H1 (cell line): ENCODE data around the gene ZIC5. TPM values are rescaled to one million over a fixed set of nuclear protein-coding genes. Genes with fewer than 3 reads are reported as not detected.

ENCODE experiments used
- CEBPB ChIP-seq: IDR thresholded peaks from 2 replicates; pipeline ENCODE4 v1.6.1; 2012; ENCODE audit warnings: low read depth, low read length
- CHD2 ChIP-seq: IDR thresholded peaks from 2 replicates; pipeline ENCODE4 v1.6.1; 2012; ENCODE audit warnings: low read length, improper control_type of control experiment
- CREB1 ChIP-seq: IDR thresholded peaks from 2 replicates; pipeline ENCODE4 v1.6.1; 2012; ENCODE audit warnings: inconsistent platforms
- HDAC6 ChIP-seq: IDR thresholded peaks from one replicate; pipeline ENCODE4 v1.7.1; 2012; ENCODE audit warnings: low read depth, mild to moderate bottlenecking, inconsistent platforms, low read length, moderate library complexity
- JUND ChIP-seq: IDR thresholded peaks from 2 replicates; pipeline ENCODE4 v1.6.1; 2011; ENCODE audit warnings: mild to moderate bottlenecking, improper control_type of control experiment, low read length
- KDM5A ChIP-seq: fragments of 200-600 bp; IDR thresholded peaks from 2 replicates; pipeline ENCODE4 v1.7.1; 2012; ENCODE audit warnings: mild to moderate bottlenecking, low read length, inconsistent platforms, mixed read lengths
- MAX ChIP-seq: IDR thresholded peaks from 2 replicates; pipeline ENCODE4 v1.6.1; 2012; ENCODE audit warnings: inconsistent platforms
- POLR2AphosphoS5 ChIP-seq: IDR thresholded peaks from 2 replicates; pipeline ENCODE4 v1.6.1; 2011; ENCODE audit warnings: low read depth, low read length
- SP1 ChIP-seq: IDR thresholded peaks from 2 replicates; pipeline ENCODE4 v1.6.1; 2011; ENCODE audit warnings: low read depth, low read length
- polyA plus RNA-seq, 7 experiments: library from polyadenylated mRNA; depleted of rRNA in 3 of 7; stranded (reverse) in 5 of 7; unstranded in 2 of 7; fragments of >200 nt in 5 of 7; fragments of 200-250 nt in 2 of 7; gene quantifications; 1 replicate in 5 of 7; 2 replicates in 1 of 7; 4 replicates in 1 of 7; pipeline versions ENCODE4 v1.2.1 to v1.2.3, GENCODE V29; 2011 to 2013; ENCODE audit warnings: missing spikeins in 2 of 7, mixed read lengths in 2 of 7
- total RNA-seq: library from RNA; stranded (reverse); fragmentation: NEBNext Ultra II Directional; extraction: Animal tissue kit (Norgen Biotek cat#: 25700); gene quantifications from 2 replicates; pipeline ENCODE4 v1.2.1, GENCODE V29; 2021
- TF ChIP-seq, protein P1 (sequence below): fragments of 300-600 bp; sonication (generic); IDR thresholded peaks from 2 replicates; pipeline ENCODE4 v1.7.1; 2012; ENCODE audit warnings: low read length, moderate library complexity, mild to moderate bottlenecking, inconsistent platforms; ENCODE audit not compliant: insufficient replicate concordance
- TF ChIP-seq, protein P2 (sequence below): IDR thresholded peaks from 2 replicates; pipeline ENCODE4 v1.6.1; 2012; ENCODE audit warnings: inconsistent platforms

ZIC5 gene
- total and polyA plus RNA-seq, 2 of the 8 experiments (the other 6 are each of a cell fraction or from before 2014, with no cell fraction given), result 14.2 to 52.7 TPM

- TF ChIP-seq, protein P1, sequence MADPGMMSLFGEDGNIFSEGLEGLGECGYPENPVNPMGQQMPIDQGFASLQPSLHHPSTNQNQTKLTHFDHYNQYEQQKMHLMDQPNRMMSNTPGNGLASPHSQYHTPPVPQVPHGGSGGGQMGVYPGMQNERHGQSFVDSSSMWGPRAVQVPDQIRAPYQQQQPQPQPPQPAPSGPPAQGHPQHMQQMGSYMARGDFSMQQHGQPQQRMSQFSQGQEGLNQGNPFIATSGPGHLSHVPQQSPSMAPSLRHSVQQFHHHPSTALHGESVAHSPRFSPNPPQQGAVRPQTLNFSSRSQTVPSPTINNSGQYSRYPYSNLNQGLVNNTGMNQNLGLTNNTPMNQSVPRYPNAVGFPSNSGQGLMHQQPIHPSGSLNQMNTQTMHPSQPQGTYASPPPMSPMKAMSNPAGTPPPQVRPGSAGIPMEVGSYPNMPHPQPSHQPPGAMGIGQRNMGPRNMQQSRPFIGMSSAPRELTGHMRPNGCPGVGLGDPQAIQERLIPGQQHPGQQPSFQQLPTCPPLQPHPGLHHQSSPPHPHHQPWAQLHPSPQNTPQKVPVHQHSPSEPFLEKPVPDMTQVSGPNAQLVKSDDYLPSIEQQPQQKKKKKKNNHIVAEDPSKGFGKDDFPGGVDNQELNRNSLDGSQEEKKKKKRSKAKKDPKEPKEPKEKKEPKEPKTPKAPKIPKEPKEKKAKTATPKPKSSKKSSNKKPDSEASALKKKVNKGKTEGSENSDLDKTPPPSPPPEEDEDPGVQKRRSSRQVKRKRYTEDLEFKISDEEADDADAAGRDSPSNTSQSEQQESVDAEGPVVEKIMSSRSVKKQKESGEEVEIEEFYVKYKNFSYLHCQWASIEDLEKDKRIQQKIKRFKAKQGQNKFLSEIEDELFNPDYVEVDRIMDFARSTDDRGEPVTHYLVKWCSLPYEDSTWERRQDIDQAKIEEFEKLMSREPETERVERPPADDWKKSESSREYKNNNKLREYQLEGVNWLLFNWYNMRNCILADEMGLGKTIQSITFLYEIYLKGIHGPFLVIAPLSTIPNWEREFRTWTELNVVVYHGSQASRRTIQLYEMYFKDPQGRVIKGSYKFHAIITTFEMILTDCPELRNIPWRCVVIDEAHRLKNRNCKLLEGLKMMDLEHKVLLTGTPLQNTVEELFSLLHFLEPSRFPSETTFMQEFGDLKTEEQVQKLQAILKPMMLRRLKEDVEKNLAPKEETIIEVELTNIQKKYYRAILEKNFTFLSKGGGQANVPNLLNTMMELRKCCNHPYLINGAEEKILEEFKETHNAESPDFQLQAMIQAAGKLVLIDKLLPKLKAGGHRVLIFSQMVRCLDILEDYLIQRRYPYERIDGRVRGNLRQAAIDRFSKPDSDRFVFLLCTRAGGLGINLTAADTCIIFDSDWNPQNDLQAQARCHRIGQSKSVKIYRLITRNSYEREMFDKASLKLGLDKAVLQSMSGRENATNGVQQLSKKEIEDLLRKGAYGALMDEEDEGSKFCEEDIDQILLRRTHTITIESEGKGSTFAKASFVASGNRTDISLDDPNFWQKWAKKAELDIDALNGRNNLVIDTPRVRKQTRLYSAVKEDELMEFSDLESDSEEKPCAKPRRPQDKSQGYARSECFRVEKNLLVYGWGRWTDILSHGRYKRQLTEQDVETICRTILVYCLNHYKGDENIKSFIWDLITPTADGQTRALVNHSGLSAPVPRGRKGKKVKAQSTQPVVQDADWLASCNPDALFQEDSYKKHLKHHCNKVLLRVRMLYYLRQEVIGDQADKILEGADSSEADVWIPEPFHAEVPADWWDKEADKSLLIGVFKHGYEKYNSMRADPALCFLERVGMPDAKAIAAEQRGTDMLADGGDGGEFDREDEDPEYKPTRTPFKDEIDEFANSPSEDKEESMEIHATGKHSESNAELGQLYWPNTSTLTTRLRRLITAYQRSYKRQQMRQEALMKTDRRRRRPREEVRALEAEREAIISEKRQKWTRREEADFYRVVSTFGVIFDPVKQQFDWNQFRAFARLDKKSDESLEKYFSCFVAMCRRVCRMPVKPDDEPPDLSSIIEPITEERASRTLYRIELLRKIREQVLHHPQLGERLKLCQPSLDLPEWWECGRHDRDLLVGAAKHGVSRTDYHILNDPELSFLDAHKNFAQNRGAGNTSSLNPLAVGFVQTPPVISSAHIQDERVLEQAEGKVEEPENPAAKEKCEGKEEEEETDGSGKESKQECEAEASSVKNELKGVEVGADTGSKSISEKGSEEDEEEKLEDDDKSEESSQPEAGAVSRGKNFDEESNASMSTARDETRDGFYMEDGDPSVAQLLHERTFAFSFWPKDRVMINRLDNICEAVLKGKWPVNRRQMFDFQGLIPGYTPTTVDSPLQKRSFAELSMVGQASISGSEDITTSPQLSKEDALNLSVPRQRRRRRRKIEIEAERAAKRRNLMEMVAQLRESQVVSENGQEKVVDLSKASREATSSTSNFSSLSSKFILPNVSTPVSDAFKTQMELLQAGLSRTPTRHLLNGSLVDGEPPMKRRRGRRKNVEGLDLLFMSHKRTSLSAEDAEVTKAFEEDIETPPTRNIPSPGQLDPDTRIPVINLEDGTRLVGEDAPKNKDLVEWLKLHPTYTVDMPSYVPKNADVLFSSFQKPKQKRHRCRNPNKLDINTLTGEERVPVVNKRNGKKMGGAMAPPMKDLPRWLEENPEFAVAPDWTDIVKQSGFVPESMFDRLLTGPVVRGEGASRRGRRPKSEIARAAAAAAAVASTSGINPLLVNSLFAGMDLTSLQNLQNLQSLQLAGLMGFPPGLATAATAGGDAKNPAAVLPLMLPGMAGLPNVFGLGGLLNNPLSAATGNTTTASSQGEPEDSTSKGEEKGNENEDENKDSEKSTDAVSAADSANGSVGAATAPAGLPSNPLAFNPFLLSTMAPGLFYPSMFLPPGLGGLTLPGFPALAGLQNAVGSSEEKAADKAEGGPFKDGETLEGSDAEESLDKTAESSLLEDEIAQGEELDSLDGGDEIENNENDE, result no peak
- TF ChIP-seq, protein P2, sequence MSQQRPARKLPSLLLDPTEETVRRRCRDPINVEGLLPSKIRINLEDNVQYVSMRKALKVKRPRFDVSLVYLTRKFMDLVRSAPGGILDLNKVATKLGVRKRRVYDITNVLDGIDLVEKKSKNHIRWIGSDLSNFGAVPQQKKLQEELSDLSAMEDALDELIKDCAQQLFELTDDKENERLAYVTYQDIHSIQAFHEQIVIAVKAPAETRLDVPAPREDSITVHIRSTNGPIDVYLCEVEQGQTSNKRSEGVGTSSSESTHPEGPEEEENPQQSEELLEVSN, result no peak
- TF ChIP-seq POLR2AphosphoS5, result no peak
- no peak for TF ChIP-seq CHD2
- no peak for TF ChIP-seq CREB1
- TF ChIP-seq KDM5A, result no peak
- no peak for TF ChIP-seq HDAC6
- TF ChIP-seq JUND, result no peak
- TF ChIP-seq MAX, result no peak
- TF ChIP-seq SP1, result no peak
- TF ChIP-seq CEBPB, result no peak
Measured at GRCh38 chr13:99966064-99966805, 5.3 kb downstream of the ZIC5 start (continued).
